ENCODE data around the gene PMS1.

The PMS1 gene

DNA sequence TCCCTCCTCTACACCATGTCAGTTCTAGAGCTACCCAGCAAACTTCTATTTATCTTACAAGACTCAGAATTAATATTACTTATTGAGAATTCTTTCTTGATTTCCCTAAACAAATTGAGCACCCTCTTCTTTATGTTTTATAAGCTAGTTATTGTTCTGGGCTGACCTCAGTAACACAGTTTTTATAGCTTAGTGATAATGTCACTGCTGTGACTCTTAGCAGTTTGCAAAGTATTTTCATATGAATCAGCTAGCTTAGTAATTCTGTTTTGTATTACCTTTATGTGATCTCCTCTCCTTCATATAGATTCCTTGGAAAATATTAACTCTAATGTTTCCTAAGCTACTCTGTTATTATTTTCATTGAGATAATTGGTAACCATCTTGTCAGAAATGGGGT lies 114.9 kb downstream of the PMS1 start:
- no peaks in the 10 kb centered on the region for H3K36me3 ChIP-seq (ENCODE audit: control insufficient read depth in 4 of 4, insufficient read depth in 4 of 4, low read length in 3 of 4)
- H3K4me3 ChIP-seq (ENCODE audit: control insufficient read depth in 1 of 7, extremely low read depth in 1 of 7, insufficient read depth in 4 of 7, low read depth in 2 of 7, low read length in 6 of 7): no peak overlapping the region
- H3K27ac ChIP-seq (ENCODE audit: insufficient read depth in 1 of 2, low read depth in 1 of 2, low read length in 2 of 2, poor library complexity in 1 of 2, severe bottlenecking in 2 of 2): no peak overlapping the region
- CTCF ChIA-PET: interaction anchor here (0.6 kb wide), 1 partner anchor 16 kb away, joined by 3 read pairs; no protein-coding TSS in a partner anchor
- DNase-seq: no peak
- H3K27me3 ChIP-seq (replicated peaks in 2 of 5; ENCODE audit: control insufficient read depth in 4 of 5, insufficient read depth in 5 of 5, low read length in 4 of 5): no peaks in the 10 kb centered on the region
- H3K9me3 ChIP-seq (ENCODE audit: control extremely low read depth in 1 of 5, control insufficient read depth in 4 of 5, insufficient read depth in 2 of 5, low read depth in 1 of 5, low read length in 4 of 5): no peaks in the 10 kb centered on the region
- H3K4me1 ChIP-seq (ENCODE audit: control extremely low read depth in 1 of 4, control insufficient read depth in 4 of 4, insufficient read depth in 4 of 4, low read length in 3 of 4): no peaks in the 10 kb centered on the region
- POLR2A ChIA-PET: no interaction called here

DNA sequence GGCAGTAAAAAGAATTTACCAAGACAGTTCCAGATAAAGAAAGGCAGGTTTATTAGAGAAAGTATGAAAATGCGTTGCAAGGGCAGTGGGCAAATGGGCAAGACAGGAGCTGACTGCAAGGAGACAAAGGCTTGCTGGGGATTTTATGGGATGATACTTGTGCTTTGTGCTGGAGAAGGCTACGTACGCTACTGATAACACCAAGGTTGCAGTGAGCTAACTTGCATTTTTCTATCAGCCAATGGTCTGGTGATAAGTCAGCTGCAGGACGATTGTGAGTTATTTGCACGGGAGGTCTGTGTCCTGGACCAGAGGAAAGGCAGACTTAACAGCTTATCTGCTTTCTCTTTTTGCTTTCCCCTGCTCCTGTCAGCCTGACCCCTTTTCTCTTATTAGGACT lies 116.5 kb downstream of the PMS1 start:
- ChIA-PET POLR2A (no interaction called here), CTCF (no interaction called here)
- Histone ChIP-seq H3K9me3 (ENCODE audit: control extremely low read depth in 1 of 5, control insufficient read depth in 4 of 5, insufficient read depth in 2 of 5, low read depth in 1 of 5, low read length in 4 of 5) (no peaks in the 10 kb centered on the region), H3K27me3 (replicated peaks in 2 of 5; ENCODE audit: control insufficient read depth in 4 of 5, insufficient read depth in 5 of 5, low read length in 4 of 5) (no peaks in the 10 kb centered on the region), H3K4me3 (ENCODE audit: control insufficient read depth in 1 of 7, extremely low read depth in 1 of 7, insufficient read depth in 4 of 7, low read depth in 2 of 7, low read length in 6 of 7) (no peak overlapping the region), H3K4me1 (ENCODE audit: control extremely low read depth in 1 of 4, control insufficient read depth in 4 of 4, insufficient read depth in 4 of 4, low read length in 3 of 4) (no peaks in the 10 kb centered on the region), H3K27ac (ENCODE audit: insufficient read depth in 1 of 2, low read depth in 1 of 2, low read length in 2 of 2, poor library complexity in 1 of 2, severe bottlenecking in 2 of 2) (no peak overlapping the region), H3K36me3 (ENCODE audit: control insufficient read depth in 4 of 4, insufficient read depth in 4 of 4, low read length in 3 of 4) (no peaks in the 10 kb centered on the region)
- no peak for DNase-seq
- 96% methylated on average over 4 of the region's 5 CpGs for WGBS (ENCODE audit: insufficient coverage)

DNA sequence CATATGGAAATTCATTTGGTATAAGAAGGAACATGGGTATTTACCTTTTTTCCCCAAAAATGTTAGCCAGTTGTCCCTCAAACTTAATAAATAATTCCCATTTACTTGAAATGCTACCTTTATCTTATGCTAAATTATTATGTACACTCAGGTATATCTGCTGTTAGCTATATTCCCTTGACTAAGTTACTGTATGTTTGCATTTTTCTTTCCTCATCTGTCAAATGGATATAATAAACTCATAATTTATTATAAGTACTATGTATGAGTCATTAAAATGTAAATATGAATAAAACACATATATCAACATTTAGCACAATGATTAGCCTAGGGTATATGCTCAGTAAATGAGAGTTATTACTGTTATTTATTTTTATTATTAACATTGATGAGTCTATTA lies 117.4 kb downstream of the PMS1 start:
- H3K9me3 ChIP-seq (ENCODE audit: control extremely low read depth in 1 of 5, control insufficient read depth in 4 of 5, insufficient read depth in 2 of 5, low read depth in 1 of 5, low read length in 4 of 5): no peaks in the 10 kb centered on the region
- no peak overlapping the region for H3K4me3 ChIP-seq (ENCODE audit: control insufficient read depth in 1 of 7, extremely low read depth in 1 of 7, insufficient read depth in 4 of 7, low read depth in 2 of 7, low read length in 6 of 7)
- no peaks in the 10 kb centered on the region for H3K36me3 ChIP-seq (ENCODE audit: control insufficient read depth in 4 of 4, insufficient read depth in 4 of 4, low read length in 3 of 4)
- ChIA-PET POLR2A (no interaction called here), CTCF (no interaction called here)
- H3K4me1 ChIP-seq (ENCODE audit: control extremely low read depth in 1 of 4, control insufficient read depth in 4 of 4, insufficient read depth in 4 of 4, low read length in 3 of 4): no peaks in the 10 kb centered on the region
- no peaks in the 10 kb centered on the region for H3K27me3 ChIP-seq (replicated peaks in 2 of 5; ENCODE audit: control insufficient read depth in 4 of 5, insufficient read depth in 5 of 5, low read length in 4 of 5)
- no peak overlapping the region for H3K27ac ChIP-seq (ENCODE audit: insufficient read depth in 1 of 2, low read depth in 1 of 2, low read length in 2 of 2, poor library complexity in 1 of 2, severe bottlenecking in 2 of 2)
- no peak for DNase-seq

DNA sequence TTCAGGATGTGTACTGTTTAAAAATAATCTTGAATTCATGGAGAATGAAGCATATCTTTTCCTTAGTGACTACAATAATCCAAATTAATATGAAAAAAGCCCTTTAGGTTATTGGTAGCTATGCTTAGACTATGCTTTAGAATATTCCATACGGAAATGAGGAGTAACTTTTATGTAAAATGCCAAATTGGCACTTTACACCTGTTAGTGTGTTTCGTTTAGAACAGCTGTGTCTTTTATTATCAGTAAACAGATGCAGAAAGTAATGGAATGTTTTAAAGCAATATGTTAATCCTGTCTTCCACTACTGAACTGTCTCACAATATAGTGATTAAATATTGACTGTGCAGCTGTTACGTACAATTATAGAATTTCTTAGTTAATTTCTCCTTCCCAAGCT lies 129.6 kb downstream of the PMS1 start:
- Histone ChIP-seq H3K9me3 (ENCODE audit: control extremely low read depth in 1 of 5, control insufficient read depth in 4 of 5, insufficient read depth in 2 of 5, low read depth in 1 of 5, low read length in 4 of 5) (no peaks in the 10 kb centered on the region), H3K4me1 (ENCODE audit: control extremely low read depth in 1 of 4, control insufficient read depth in 4 of 4, insufficient read depth in 4 of 4, low read length in 3 of 4) (no peaks in the 10 kb centered on the region), H3K27me3 (replicated peaks in 2 of 5; ENCODE audit: control insufficient read depth in 4 of 5, insufficient read depth in 5 of 5, low read length in 4 of 5) (no peaks in the 10 kb centered on the region), H3K27ac (ENCODE audit: insufficient read depth in 1 of 2, low read depth in 1 of 2, low read length in 2 of 2, poor library complexity in 1 of 2, severe bottlenecking in 2 of 2) (no peak overlapping the region), H3K4me3 (ENCODE audit: control insufficient read depth in 1 of 7, extremely low read depth in 1 of 7, insufficient read depth in 4 of 7, low read depth in 2 of 7, low read length in 6 of 7) (no peak overlapping the region), H3K36me3 (ENCODE audit: control insufficient read depth in 4 of 4, insufficient read depth in 4 of 4, low read length in 3 of 4) (no peaks in the 10 kb centered on the region)
- DNase-seq: no peak
- ChIA-PET CTCF (interaction anchor here (0.7 kb wide), 1 partner anchor 10 kb away, joined by 4 read pairs; no protein-coding TSS in a partner anchor), POLR2A (no interaction called here)
- 100% methylated on average over 1 of the region's 3 CpGs for WGBS (ENCODE audit: insufficient coverage)

DNA sequence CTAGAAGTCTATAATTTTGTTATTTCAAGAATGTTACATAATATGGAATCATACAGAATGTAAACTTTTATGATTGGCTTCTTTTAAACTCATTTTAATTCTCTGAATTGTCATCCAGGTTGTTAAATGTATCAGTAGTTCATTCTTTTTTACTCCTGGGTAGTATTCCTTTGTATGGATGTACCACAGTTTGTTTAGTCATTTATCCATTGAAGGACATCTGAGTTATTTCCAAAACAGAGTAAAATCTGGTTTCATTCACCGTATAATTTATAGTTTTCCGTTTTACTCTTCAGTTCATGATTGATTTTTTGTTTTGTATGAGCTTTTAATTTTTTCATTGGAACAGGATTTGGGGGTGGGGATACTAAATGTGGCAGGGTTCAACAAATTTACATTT lies 132.4 kb downstream of the PMS1 start:
- POLR2A ChIA-PET: no interaction called here
- WGBS (ENCODE audit: insufficient coverage): no CpG with 5 or more reads among the region's 2 CpGs
- CTCF ChIA-PET: no interaction called here

More for the DNA sequence above, 132.4 kb downstream of the PMS1 start:
- H3K27ac ChIP-seq (ENCODE audit: insufficient read depth in 1 of 2, low read depth in 1 of 2, low read length in 2 of 2, poor library complexity in 1 of 2, severe bottlenecking in 2 of 2): no peak overlapping the region
- H3K27me3 ChIP-seq (replicated peaks in 2 of 5; ENCODE audit: control insufficient read depth in 4 of 5, insufficient read depth in 5 of 5, low read length in 4 of 5): no peaks in the 10 kb centered on the region
- H3K36me3 ChIP-seq (ENCODE audit: control insufficient read depth in 4 of 4, insufficient read depth in 4 of 4, low read length in 3 of 4): no peaks in the 10 kb centered on the region
- H3K4me3 ChIP-seq (ENCODE audit: control insufficient read depth in 1 of 7, extremely low read depth in 1 of 7, insufficient read depth in 4 of 7, low read depth in 2 of 7, low read length in 6 of 7): no peak overlapping the region
- H3K4me1 ChIP-seq (ENCODE audit: control extremely low read depth in 1 of 4, control insufficient read depth in 4 of 4, insufficient read depth in 4 of 4, low read length in 3 of 4): no peaks in the 10 kb centered on the region
- DNase-seq: no peak
- H3K9me3 ChIP-seq (ENCODE audit: control extremely low read depth in 1 of 5, control insufficient read depth in 4 of 5, insufficient read depth in 2 of 5, low read depth in 1 of 5, low read length in 4 of 5): no peaks in the 10 kb centered on the region
